Breast epithelium (tissue), 3 donors: ENCODE data around the gene PRKCI.

Experiments
- CTCF ChIP-seq, 3 donors: fragments of 450-650 bp; IDR thresholded peaks; one replicate each; pipeline ENCODE4 v1.5.1; 2016 to 2017; ENCODE audit warnings: antibody characterized with exemption in 3 of 3, mild to moderate bottlenecking in 3 of 3, moderate library complexity in 3 of 3
- POLR2A ChIP-seq: fragments of 450-650 bp; IDR thresholded peaks from one replicate; pipeline ENCODE4 v1.6.1; 2016; ENCODE audit warnings: antibody characterized with exemption, mild to moderate bottlenecking, moderate library complexity

- no peak for TF ChIP-seq CTCF (IDR thresholded peaks at IDR 0.05)
- no peak for TF ChIP-seq POLR2A
Observed at GRCh38 chr3:170201527-170201926, 20.7 kb upstream of the PRKCI start.
